GM21723 (cell line): ENCODE results near the gene HID1.

ENCODE experiments used
- ATAC-seq: cut with Tn5 transposase; IDR thresholded peaks from one replicate; pipeline ENCODE4 v1.9.1; 2021; ENCODE audit warnings: mild to moderate bottlenecking, moderate library complexity; ENCODE audit not compliant: unreplicated experiment

The HID1 gene

DNA sequence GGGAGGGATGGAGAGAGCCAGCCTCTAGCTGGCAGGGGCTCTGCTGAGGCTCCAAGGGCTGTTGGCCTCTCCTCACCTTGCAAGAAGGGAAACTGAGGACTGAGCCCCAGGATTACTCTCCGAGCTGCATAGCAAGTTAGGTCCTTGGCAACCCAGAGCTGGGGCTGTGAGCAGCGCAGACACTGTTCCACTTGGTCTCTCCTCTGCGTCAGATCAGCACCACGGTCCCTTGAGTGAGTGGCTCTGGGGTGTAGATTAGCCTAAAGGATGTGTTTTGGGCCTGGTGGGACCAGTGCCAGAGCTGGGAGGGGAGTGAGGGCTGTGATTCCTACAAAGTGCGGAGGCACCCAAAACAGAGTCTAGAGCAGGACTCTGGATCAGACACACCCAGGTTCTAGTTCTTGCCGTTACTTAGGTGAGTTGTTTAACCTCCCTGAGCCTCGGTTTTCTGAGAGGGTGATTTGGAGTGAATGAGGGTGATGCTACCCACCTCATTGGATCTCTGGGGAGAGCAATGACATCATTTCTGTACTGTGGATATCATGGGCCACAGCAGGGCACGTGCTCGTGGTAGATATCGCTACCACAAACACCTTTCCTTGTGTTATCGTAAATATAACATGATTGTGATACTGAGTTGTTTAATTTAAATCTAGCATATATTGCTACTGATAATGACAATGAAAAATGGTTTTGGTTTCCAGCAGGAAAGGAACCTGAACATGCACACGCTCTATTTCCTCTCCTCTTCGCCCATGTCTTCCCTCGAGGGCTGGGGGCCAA lies 71.0 kb downstream of the HID1 start:
- ATAC-seq, result no peak
